ENCODE results near the gene SDCBP2.

The SDCBP2 gene

DNA sequence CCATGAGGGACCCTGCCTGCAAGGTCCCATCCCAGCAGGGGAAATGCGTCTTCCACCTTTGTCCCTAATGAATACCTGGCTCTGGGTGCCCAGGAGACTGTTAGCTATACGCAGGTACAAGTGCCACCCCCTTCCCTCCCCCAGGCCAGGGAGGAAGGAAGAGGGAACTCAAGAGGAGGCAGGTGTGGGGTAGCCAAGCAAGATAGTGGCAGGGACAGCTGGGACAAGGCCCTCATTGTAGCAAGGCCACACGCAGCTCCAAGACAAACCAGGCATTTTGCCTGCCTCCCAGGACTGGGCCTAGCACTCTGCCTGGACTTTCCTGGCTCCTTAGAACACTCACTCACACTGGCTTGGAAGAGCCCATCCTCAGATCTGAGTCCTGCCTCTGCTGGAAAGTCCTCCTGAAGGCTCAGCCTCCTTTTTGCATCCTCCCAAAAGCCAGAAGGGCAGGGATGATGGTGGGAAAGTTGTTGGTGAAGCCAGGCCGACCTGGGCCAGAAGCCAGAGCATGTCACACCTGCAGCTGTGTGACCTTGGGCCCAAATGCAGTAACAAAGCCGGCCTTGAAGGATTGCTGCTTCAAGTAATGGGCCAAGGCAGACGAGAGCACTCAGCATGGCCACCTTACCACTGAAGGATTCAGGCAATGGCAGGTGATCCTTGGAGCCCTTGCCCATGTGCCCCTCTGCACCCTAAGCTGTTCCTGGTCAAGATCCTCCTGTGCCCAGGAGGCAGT is 35.1 kb downstream of the SDCBP2 start:
- no peak for DNase-seq

GRCh38 chr20:1292620-1293019 is 36.3 kb downstream of the SDCBP2 start:
- no peak for DNase-seq

DNA sequence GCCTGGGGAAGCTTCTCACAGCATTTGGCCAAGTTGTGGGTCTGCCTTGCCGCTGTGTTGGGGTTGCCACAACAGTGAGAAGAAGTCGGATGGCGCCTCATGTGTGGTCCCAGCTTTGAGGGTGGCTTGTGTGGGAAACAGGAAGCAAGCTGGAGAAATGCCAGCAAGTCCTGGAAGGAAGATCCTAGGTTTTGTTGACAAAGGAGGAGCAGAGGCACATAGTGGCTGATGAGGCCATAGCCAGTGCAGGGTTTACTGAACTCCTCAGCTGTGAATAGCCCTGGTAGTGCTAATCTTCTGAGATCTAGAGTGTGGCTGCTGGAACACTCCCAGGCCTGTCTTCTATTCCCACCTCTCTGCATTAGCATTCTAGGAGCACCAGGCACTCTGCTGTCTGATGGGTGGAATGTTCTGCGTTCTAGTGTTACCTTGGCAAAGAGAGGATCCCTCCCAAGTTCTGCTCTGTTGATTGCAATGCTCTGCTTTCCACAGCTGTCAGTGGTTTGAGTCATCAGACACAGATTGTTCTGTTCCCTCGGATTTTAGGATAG is 37.7 kb downstream of the SDCBP2 start:
- DNase-seq: no peak

- no peak for DNase-seq
Measured at GRCh38 chr20:1287787-1288569, 41.0 kb downstream of the SDCBP2 start.

DNA sequence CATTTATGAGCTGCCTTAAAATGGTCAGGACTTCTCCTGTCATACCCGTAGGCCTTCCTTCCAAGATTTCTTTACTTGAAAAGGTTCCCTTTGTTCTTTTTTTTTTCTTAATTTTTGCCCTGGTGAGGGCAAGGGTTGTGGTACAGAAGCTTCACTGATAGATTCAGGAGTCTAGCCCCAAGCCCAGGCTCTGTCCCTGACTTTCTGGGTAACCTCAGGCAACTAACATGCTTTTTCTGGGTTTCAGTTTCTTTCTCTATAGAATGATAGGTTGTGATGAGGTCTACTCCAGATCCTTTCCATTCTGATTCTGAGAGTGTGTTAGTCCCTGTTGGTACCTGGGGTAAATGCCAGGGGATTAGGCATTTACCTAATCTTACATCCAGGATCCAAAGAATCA is 41.6 kb downstream of the SDCBP2 start:
- no peak for DNase-seq

DNA sequence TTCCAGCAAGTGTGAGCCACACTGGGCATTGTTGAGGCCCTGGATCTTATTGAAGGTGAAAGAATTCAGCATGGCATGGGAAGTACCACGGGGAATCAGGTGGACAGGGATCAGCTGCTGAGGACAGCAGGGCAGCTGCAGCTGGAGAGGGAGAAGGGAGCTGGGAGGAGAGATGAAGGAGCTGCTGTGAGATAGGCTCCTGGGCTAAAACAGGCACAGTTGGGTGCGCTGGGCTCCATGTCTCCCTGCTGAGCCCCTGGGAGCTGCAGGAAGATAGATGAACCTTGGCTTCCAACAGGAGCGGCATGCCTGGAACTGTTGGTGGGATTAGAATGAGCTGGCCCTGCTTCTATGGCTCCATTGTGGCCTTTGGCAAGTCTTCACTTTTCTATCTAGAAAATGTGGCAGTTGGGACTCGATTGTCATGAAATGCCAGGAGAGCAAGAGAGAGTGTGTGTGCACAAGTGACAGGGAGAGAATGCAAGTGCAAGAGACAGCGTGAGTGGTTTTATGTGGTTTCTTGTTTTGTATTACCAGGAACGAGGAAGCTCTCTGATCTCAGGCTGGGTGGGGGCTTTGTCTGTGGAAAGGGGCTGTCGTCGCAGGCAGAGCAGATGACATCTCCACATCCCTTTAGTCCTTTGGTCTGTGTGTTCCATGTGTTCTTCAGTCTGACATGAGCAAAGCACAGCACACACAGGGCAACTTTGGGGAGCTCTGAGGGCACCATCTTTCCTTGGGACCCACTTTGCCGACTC is 42.5 kb downstream of the SDCBP2 start:
- no peak for DNase-seq

DNA sequence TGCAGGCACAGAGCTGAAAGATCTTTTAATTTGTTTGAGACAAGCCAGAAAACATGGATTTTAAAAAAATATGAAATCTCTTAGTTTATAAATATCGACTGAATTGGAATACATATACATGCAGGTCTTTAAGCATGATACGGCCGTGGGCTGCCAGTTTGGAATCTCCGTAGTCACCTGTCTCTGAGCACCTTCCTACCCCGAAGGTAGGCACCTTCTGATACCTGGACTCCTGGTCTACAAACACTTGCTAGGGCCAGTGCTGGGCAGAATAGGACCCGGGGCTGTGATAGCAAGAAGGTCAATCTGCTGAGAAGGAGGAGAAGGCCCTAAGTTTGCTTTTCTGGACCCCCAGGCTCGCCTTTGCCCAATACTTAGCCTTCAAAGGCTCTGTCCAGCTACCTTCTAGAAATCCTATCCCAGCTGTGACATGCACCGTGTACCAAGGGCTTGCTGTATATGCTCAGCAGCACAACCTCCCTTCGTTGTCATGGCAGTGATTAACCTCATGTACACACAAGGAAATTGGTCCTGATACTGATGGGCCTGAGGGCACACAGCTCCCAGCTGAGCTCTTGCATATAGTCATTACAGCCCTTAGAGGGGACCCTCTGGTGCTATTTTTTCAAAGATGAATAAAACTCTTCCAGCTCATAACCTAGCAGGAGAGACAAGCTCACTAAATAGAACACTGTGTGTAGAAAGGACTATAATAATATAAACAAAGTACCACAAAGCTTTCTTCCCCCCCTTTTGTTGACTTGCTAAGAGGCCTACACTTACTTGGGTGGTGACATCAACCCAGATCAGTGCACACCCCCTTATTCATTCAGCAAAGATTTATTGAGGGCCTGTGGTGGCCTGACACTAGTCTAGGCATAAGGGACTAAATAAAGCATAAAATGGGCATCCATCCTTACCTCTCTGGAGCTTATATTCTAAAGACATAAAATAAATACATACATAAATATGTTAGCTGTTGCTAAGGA is 45.1 kb downstream of the SDCBP2 start:
- no peak for DNase-seq

- DNase-seq: no peak
Measured at GRCh38 chr20:1282966-1283365, 46.0 kb downstream of the SDCBP2 start.

DNA sequence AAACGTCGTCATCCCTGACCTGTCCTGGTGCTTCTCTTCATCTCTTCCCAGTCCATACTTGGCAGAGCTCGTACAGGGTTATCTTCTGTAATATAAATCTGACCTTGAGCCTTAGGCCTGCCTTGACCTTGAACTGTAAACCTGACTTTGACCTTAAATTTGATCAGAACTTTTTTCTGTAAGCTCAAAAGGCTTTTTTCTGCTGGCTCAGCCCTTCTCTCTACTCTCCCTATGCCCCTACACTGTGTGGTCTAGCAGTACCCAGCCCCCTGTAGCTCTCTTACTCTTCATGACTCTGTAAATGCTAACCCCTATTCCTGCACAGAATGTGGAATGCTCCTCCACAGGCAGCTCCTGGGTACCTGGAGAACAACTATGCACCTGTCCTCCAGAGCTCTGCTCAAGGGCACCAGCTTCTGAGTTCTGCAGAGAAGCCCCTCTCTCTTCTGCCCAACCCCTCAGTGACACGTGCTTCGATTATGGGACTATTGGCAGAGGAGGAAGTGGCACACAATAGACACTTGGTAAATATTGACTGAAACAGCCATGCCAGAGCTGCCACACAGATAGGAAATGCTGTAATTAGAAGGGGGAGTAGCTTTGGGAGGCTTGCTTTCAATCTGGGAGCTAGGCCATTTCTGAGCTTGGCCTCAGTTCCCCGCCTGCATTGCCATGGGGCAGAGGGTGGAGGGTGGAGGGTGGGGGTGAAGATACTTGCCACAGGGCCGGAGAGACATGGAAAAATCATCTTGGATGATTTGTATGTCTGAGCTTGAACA is 47.5 kb downstream of the SDCBP2 start:
- DNase-seq: peak; percentile 81

- no peak for DNase-seq
Measured at GRCh38 chr20:1280195-1281102, 48.5 kb downstream of the SDCBP2 start.

DNA sequence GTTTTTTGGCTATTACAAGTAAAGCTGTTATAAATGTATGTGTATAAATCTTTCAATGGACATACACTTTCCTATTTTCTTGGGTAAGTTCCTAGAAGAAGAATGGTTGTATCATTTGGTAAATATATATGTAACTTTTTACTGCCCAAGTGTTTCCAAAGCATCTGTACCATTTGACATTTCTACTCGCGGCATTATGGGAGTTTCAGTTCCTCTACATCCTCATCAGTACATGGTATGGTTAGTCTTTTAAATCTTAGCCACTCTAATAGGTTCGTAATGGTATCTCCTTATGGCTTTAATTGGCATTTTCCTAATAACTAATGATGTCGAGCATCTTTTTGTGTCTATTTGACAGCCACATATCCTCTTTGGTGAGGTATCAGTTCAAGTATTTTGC is 49.9 kb downstream of the SDCBP2 start:
- no peak for DNase-seq

GRCh38 chr20:1277529-1278322 is 51.2 kb downstream of the SDCBP2 start:
- DNase-seq: no peak

- no peak for DNase-seq
Measured at GRCh38 chr20:1275919-1276318, 53.0 kb downstream of the SDCBP2 start.

GRCh38 chr20:1274485-1275311 is 54.2 kb downstream of the SDCBP2 start:
- DNase-seq: peak; percentile 44

DNA sequence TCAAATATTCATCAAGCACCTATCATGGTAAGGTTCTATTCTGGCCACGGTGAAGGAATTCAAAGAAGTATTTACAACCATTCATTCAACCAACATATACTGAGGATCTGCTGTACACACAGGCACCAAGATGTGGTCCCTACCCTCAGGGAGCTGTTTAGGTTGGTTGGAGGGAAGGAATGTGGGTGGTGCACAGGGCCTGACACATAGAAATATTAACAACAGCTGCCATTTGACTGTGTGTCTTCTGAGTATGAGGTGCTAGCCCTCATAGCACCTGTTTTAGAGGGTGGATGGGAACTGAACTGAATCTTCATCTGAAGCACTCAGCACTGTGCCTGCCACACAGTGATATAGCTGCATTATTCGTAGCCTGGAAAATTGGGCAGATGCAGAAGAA is 55.6 kb downstream of the SDCBP2 start:
- no peak for DNase-seq

- no peak for DNase-seq
Measured at GRCh38 chr20:1272368-1273100, 56.4 kb downstream of the SDCBP2 start.

DNA sequence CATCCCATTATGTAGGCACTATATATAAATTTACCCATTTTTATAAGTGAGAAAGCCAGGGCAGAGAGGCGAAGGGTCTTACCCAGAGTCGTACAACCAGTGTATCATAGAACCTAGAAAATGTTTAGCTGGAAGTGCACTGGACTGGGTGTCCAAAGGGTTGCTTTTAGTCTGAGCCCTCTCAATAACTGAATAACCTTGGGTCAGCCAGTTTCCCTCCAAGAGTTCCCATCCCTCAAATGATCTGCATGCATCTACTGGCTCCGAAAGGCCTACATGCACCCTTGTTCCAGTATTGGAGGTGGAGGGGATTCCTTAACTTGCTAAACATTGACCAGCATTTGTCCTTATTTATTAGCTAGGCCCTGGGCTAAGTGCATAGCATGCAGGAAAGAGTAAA is 59.1 kb downstream of the SDCBP2 start:
- no peak for DNase-seq

DNA sequence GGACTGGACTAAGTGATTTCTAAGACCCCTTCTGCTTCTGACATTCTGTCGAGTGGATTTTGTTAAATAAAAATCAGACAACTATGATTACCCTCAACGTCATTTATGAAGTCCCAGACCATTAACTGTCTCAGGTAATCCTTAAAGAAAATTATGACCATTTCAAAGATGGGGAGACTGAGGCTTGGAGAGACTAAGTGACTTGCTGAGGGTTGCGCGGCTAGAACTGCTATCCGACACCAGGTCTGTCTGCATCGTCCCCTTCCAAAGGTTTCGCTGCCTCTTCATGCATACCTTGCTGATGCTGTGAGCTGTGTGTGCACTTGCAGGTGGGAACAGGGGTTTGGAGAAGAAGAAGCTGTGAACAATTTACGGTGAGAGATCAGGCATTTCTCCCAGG is 59.7 kb downstream of the SDCBP2 start:
- no peak for DNase-seq

Measured in NCI-H748 treated with DMSO at 0.1 percent for 48 hours (cell line).